Activated CD4-positive, alpha-beta T cell treated with anti-CD3 and anti-CD28 coated beads, Interleukin-2, amount 50 U/mL, for 24 hours (primary cell): Measurements from ENCODE around the gene SEC16B.

Experiments used
- DNase-seq, 2 donors: peaks; one replicate each; pipeline ENCODE4 v3.0.0-alpha.2; 2020; ENCODE audit warnings: low read depth in 1 of 2, low spot score in 1 of 2

The SEC16B gene

GRCh38 chr1:177909416-177909815 is 60.4 kb downstream of the SEC16B start:
- DNase-seq: no peak

GRCh38 chr1:177907000-177907399 is 62.9 kb downstream of the SEC16B start:
- no peak for DNase-seq

GRCh38 chr1:177905686-177906085 is 64.2 kb downstream of the SEC16B start:
- DNase-seq: no peak

GRCh38 chr1:177902266-177902665 is 67.6 kb downstream of the SEC16B start:
- no peak for DNase-seq

- DNase-seq: no peak
Observed at GRCh38 chr1:177897998-177898654, 71.7 kb downstream of the SEC16B start.

GRCh38 chr1:177897281-177897997 is 72.4 kb downstream of the SEC16B start:
- DNase-seq: no peak
